Transverse colon (tissue), 4 donors: ENCODE data around the gene PSAP. TPM values are rescaled to one million over a fixed set of nuclear protein-coding genes. Genes with fewer than 3 reads are reported as not detected.

Source experiments
- DNase-seq: peaks from one replicate; pipeline ENCODE4 v3.0.0-alpha.2; 2019
- H3K27ac ChIP-seq, 4 donors: fragments of 200-600 bp; sonication (generic); 2 replicates each; pipeline ENCODE4 v1.5.1; 2016 to 2018; ENCODE audit warnings: inconsistent platforms in 4 of 4
- H3K27me3 ChIP-seq: fragments of 200-600 bp; sonication (generic); 2 replicates; pipeline ENCODE4 v1.5.1; 2017; ENCODE audit warnings: inconsistent platforms
- H3K36me3 ChIP-seq, 4 donors: fragments of 200-600 bp; sonication (generic); 2 replicates each; pipeline ENCODE4 v1.5.1; 2017 to 2019; ENCODE audit warnings: inconsistent platforms in 4 of 4
- H3K4me1 ChIP-seq, 4 donors: fragments of 200-600 bp; sonication (generic); 2 replicates each; pipeline ENCODE4 v1.5.1; 2017 to 2020; ENCODE audit warnings: inconsistent platforms in 4 of 4
- H3K4me3 ChIP-seq, 4 donors: fragments of 200-600 bp; sonication (generic); 1 replicate in 1 of 4; 2 replicates in 3 of 4; pipeline versions ENCODE4 v1.5.1 to v1.6.1; 2017 to 2019; ENCODE audit warnings: inconsistent platforms in 4 of 4
- H3K9me3 ChIP-seq, 2 donors: fragments of 200-600 bp; sonication (generic); 2 replicates each; pipeline ENCODE4 v1.5.1; 2017 to 2019; ENCODE audit warnings: inconsistent platforms in 2 of 2
- EP300 ChIP-seq: sonication (generic); formaldehyde crosslinking; IDR thresholded peaks from one replicate; pipeline ENCODE4 v1.6.1; 2017; ENCODE audit warnings: antibody characterized with exemption, low read depth
- POLR2A ChIP-seq: fragments of 450-650 bp; IDR thresholded peaks from one replicate; pipeline ENCODE4 v1.6.1; 2016; ENCODE audit warnings: antibody characterized with exemption, mild to moderate bottlenecking, moderate library complexity
- POLR2AphosphoS5 ChIP-seq, 3 donors: sonication (generic); formaldehyde crosslinking; IDR thresholded peaks; one replicate each; pipeline ENCODE4 v1.6.1; 2016; ENCODE audit warnings: antibody characterized with exemption in 3 of 3
- WGBS, 2 donors: methylation state at CpG; one replicate each; pipeline ENCODE4 v1.1.5; 2018; ENCODE audit warnings: low coverage in 1 of 2; 5-methylcytosine and 5-hydroxymethylcytosine counted together
- in situ Hi-C, 4 donors: fragments of 200-750 bp; cut with MboI; loops; one replicate each; pipeline versions ENCODE4 v1.15.0 to v1.15.1; 2017; ENCODE audit warnings: low sequenced_read_pairs in 3 of 4, low pct_ligation_motif_present in 1 of 4, low pct_unique_long_range_greater_than_20kb in 1 of 4
- intact Hi-C: fragments of 100-400 bp; cut with DNase I; formaldehyde crosslinking; loops from one replicate; pipeline ENCODE4 v1.15.1; 2023; ENCODE audit warnings: low total_unique reads
- total RNA-seq, 4 donors: library from RNA; depleted of rRNA; stranded (reverse); fragments of >200 nt; gene quantifications; one replicate each; pipeline ENCODE4 v1.1.0, GENCODE V29; 2016
- TF ChIP-seq, protein P1 (sequence below), 5 experiments: fragments of 200-600 bp in 3 of 5; fragments of 450-650 bp in 2 of 5; sonication (generic) in 3 of 5; IDR thresholded peaks; 1 replicate in 2 of 5; 2 replicates in 3 of 5; pipeline ENCODE4 v1.5.1; 2016 to 2017; ENCODE audit warnings: antibody characterized with exemption in 5 of 5, inconsistent platforms in 3 of 5, mild to moderate bottlenecking in 2 of 5, moderate library complexity in 1 of 5

Gene PSAP
- total RNA-seq, 4 donors from 2014 or later, result 383 to 667 (median 478) TPM

DNA sequence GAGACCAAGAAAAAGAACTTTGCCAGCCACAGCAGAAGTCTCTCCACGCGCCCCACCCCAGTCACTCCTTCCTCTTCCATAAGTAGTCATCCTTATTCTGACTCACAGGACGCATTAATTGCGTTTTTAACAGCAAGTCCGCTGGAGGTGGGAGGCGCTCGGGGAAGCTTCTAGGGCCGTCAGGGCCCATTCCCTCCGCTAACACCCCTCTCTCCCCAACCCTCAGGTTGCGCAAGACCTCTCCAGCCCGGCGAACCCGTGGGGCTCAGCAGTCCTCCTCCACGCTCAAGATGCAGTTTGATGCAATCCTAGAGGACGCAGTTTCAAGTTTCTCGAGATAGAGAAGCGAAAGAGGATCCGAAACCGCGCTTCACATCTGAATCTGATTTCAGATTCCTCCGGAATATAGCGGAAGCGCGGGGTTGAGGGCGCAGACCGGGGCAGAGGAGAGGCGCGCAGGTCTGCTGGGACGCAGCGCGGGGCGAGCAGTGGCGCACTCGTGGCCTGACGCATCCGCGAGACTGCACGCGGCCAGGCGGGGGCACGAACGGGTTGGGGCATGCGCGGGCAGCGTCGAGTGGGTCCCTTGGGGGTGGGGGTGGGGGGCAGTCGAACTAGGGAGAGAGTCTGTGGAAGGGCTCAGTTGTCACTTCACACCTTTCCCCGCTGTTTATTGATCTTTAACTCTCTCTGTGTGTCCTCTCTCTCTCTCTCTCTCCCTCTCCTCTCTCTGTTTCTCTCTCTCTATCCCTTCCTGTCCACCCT is 37.8 kb upstream of the PSAP start:
- H3K4me3 ChIP-seq, result peak overlapping the region; percentile 8 to 53 (median 29)
- H3K9me3 ChIP-seq, result no peaks in the 10 kb centered on the region
- H3K36me3 ChIP-seq, result no peaks in the 10 kb centered on the region
- in situ Hi-C loops (loop anchor here in 2 of 4 donors (25.0 kb wide), 1 partner anchor 448 kb away; no protein-coding TSS in a partner anchor), intact Hi-C loops (no loop called here)
- DNase-seq, result peak; percentile 78
- H3K27ac ChIP-seq, result peak overlapping the region; percentile 71 to 83 (median 76)
- 0 to 1% methylated on average over 18 to 48 of the region's 48 CpGs for WGBS, 2 donors
- TF ChIP-seq EP300, result peak; percentile 32
- no peak for TF ChIP-seq POLR2A
- peak; percentile 43 to 77 (median 66) for TF ChIP-seq POLR2AphosphoS5 (IDR thresholded peaks at IDR 0.05)
- TF ChIP-seq, protein P1, sequence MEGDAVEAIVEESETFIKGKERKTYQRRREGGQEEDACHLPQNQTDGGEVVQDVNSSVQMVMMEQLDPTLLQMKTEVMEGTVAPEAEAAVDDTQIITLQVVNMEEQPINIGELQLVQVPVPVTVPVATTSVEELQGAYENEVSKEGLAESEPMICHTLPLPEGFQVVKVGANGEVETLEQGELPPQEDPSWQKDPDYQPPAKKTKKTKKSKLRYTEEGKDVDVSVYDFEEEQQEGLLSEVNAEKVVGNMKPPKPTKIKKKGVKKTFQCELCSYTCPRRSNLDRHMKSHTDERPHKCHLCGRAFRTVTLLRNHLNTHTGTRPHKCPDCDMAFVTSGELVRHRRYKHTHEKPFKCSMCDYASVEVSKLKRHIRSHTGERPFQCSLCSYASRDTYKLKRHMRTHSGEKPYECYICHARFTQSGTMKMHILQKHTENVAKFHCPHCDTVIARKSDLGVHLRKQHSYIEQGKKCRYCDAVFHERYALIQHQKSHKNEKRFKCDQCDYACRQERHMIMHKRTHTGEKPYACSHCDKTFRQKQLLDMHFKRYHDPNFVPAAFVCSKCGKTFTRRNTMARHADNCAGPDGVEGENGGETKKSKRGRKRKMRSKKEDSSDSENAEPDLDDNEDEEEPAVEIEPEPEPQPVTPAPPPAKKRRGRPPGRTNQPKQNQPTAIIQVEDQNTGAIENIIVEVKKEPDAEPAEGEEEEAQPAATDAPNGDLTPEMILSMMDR (IDR thresholded peaks at IDR 0.05), result no peak
- H3K4me1 ChIP-seq, result peaks cover 0 to 25% (median 14%) of the 10 kb centered on the region in 4 donors
- peaks cover 3% of the 10 kb centered on the region for H3K27me3 ChIP-seq

DNA sequence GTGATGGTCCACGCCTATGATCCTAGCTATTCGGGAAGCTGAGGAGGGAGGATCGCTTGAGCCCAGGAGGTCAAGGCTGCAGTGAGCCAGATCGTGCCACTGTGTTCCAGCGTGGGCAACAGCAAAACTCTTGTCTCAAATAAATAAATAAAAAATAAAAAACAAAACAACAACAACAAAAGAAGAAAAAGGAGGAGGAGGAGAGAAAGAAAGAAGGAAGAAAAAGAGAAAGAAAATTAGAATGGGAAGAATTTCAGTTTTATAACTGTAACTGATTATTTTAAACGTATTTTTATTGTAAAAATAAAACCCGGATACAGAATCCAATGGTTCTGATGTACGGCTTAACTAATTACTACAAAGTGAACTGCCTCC is 37.2 kb upstream of the PSAP start:
- Histone ChIP-seq H3K27ac (peak overlapping the region; percentile 71 to 83 (median 76)), H3K9me3 (no peaks in the 10 kb centered on the region), H3K36me3 (no peaks in the 10 kb centered on the region), H3K27me3 (peaks cover 3% of the 10 kb centered on the region), H3K4me3 (peak overlapping the region; percentile 8 to 53 (median 29)), H3K4me1 (peaks cover 0 to 21% (median 12%) of the 10 kb centered on the region in 4 donors)
- TF ChIP-seq POLR2A (no peak), POLR2AphosphoS5 (IDR thresholded peaks at IDR 0.05) (no peak), EP300 (no peak)
- TF ChIP-seq, protein P1 (IDR thresholded peaks at IDR 0.05), result no peak
- DNase-seq, result no peak
- intact Hi-C loops, result no loop called here
- WGBS, 2 donors, result 28 to 43% methylated on average over 8 of the region's 8 CpGs
- in situ Hi-C loops, result loop anchor here in 2 of 4 donors (25.0 kb wide), 1 partner anchor 449 kb away; no protein-coding TSS in a partner anchor

DNA sequence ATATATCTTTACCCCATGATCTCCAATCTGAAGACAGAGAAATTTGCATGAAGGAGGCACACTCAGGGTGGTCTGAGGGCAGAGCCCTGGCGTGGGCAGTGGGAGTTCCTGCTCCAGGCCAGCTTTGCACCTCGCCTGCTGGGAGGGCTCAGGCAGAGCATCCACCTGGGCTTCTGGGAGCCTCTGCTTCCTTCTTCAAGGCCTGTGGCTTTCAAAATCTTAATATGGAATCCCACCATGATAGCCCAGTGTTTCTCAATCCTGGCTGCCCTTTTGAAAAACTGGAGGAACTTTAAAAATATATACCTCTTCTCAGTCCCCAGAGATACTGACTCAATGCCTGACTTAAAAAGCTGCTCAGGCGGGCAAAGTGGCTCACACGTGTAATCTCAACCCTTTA is 36.7 kb upstream of the PSAP start:
- H3K4me3 ChIP-seq, result no peak overlapping the region
- H3K9me3 ChIP-seq, result no peaks in the 10 kb centered on the region
- no peak for TF ChIP-seq POLR2AphosphoS5 (IDR thresholded peaks at IDR 0.05)
- TF ChIP-seq, protein P1 (IDR thresholded peaks at IDR 0.05), result no peak
- H3K27me3 ChIP-seq, result peaks cover 3% of the 10 kb centered on the region
- 64 to 81% methylated on average over 2 to 4 of the region's 4 CpGs for WGBS, 2 donors
- in situ Hi-C loops, result loop anchor here in 2 of 4 donors (25.0 kb wide), 1 partner anchor 450 kb away; no protein-coding TSS in a partner anchor
- intact Hi-C loops, result no loop called here
- peak overlapping the region; percentile 71 to 83 (median 76) for H3K27ac ChIP-seq
- H3K36me3 ChIP-seq, result no peaks in the 10 kb centered on the region
- peaks cover 0 to 21% (median 11%) of the 10 kb centered on the region in 4 donors for H3K4me1 ChIP-seq
- no peak for DNase-seq

DNA sequence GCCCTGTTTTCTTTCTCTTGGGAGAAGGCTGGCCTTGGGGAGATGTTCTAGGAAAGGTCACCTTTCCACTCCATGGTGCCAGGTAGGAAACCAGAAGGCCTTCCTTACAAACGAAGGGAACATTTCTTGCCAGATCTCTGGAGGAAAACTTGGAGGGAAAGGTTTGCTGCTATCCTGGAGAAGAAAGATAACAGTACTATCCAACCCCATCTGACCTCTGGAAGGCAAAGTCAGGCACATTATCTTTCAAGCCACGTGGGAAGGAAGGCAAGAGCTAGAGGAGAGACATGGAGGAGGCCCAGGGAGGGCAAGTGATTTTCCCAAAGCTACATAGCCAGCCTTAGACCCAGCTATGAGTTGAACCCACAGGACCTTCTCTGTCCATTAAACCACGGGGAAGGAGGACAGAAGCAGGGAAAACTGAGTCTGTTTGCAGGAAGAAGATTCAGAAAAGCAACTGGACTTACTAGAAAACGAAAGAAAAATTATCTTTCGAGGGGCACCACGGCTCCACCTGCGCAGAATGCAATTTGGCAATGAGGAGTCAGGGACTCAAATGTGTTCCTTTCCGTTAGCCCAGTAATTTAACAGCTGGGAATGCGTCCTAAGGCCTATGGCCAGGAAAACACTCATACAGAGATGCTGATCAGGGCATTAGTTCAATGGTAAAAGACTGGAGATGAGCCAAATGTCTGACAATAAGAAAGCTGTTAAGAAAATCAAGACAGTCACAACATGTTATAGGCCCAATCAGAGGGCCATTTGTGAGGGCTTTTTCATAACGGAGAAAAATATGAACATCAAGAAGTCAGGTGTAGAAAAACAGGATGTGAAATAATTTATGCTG is 32.0 kb upstream of the PSAP start:
- intact Hi-C loops, result no loop called here
- H3K9me3 ChIP-seq, result no peaks in the 10 kb centered on the region
- DNase-seq, result no peak
- H3K27me3 ChIP-seq, result no peaks in the 10 kb centered on the region
- TF ChIP-seq, protein P1 (IDR thresholded peaks at IDR 0.05), result no peak
- no peak for TF ChIP-seq EP300
- no peak for TF ChIP-seq POLR2AphosphoS5 (IDR thresholded peaks at IDR 0.05)
- no peak for TF ChIP-seq POLR2A
- no peak overlapping the region for H3K27ac ChIP-seq
- in situ Hi-C loops, result loop anchor here in 2 of 4 donors (25.0 kb wide), 1 partner anchor 454 kb away; no protein-coding TSS in a partner anchor
- no peak overlapping the region for H3K4me3 ChIP-seq
- WGBS, 2 donors, result 77 to 83% methylated on average over 8 to 10 of the region's 10 CpGs
- H3K4me1 ChIP-seq, result peaks cover 0 to 5% (median 2%) of the 10 kb centered on the region in 4 donors
- H3K36me3 ChIP-seq, result no peaks in the 10 kb centered on the region
